Mesendoderm (in vitro differentiated cells): ENCODE data around the gene TMEM30B.
"Not testable (repeated sequence)": the region's sequence is repeated elsewhere in the genome, so short reads cannot be mapped to it uniquely, and the experiment has no call there.

ENCODE experiments used
- DNase-seq: peaks from one replicate; pipeline ENCODE4 v3.0.0; 2013
- H2AK5ac ChIP-seq: 2 replicates; pipeline ENCODE4 v1.6.1; 2013; ENCODE audit warnings: low read length, inconsistent platforms
- H2BK120ac ChIP-seq: 2 replicates; pipeline ENCODE4 v1.6.1; 2013; ENCODE audit warnings: low read depth, mild to moderate bottlenecking, low read length, moderate library complexity, mixed read lengths
- H2BK15ac ChIP-seq: replicated peaks from 2 replicates; pipeline ENCODE4 v1.6.1; 2013; ENCODE audit warnings: low read depth, mild to moderate bottlenecking, moderate library complexity
- H2BK5ac ChIP-seq: 2 replicates; pipeline ENCODE4 v1.6.1; 2013; ENCODE audit warnings: low read length, inconsistent platforms
- H3K18ac ChIP-seq: 2 replicates; pipeline ENCODE4 v1.6.1; 2013; ENCODE audit warnings: mild to moderate bottlenecking, low read length, mixed read lengths
- H3K23ac ChIP-seq: one replicate; pipeline ENCODE4 v1.6.1; 2013; ENCODE audit warnings: low read length
- H3K27ac ChIP-seq: 2 replicates; pipeline ENCODE4 v1.5.1; 2013; ENCODE audit warnings: low read depth, mild to moderate bottlenecking, inconsistent platforms, low read length, moderate library complexity
- H3K27me3 ChIP-seq: 2 replicates; pipeline ENCODE4 v1.6.1; 2013; ENCODE audit warnings: low read length, control low read depth, mild to moderate bottlenecking, inconsistent platforms; ENCODE audit not compliant: insufficient read depth, poor library complexity
- H3K36me3 ChIP-seq: 2 replicates; pipeline ENCODE4 v1.6.1; 2013; ENCODE audit warnings: low read length, inconsistent platforms; ENCODE audit not compliant: control insufficient read depth, insufficient read depth
- H3K4ac ChIP-seq: one replicate; pipeline ENCODE4 v1.6.1; 2013; ENCODE audit warnings: low read depth, mild to moderate bottlenecking, low read length, moderate library complexity
- H3K4me1 ChIP-seq: 2 replicates; pipeline ENCODE4 v1.6.1; 2013; ENCODE audit warnings: low read depth, low read length, inconsistent platforms; ENCODE audit not compliant: control insufficient read depth
- H3K4me2 ChIP-seq: 2 replicates; pipeline ENCODE4 v1.6.1; 2013; ENCODE audit warnings: low read length
- H3K4me3 ChIP-seq: 2 replicates; pipeline ENCODE4 v1.5.1; 2013; ENCODE audit warnings: mild to moderate bottlenecking, low read length
- H3K56ac ChIP-seq: one replicate; pipeline ENCODE4 v1.6.1; 2013; ENCODE audit warnings: low read length
- H3K79me1 ChIP-seq: 2 replicates; pipeline ENCODE4 v1.6.1; 2013; ENCODE audit warnings: low read length, inconsistent platforms
- H3K79me2 ChIP-seq: 2 replicates; pipeline ENCODE4 v1.6.1; 2013; ENCODE audit warnings: mild to moderate bottlenecking, low read length; ENCODE audit not compliant: control insufficient read depth, insufficient read depth
- H3K9ac ChIP-seq: 2 replicates; pipeline ENCODE4 v1.6.1; 2013; ENCODE audit warnings: low read length, inconsistent platforms
- H4K5ac ChIP-seq: one replicate; pipeline ENCODE4 v1.6.1; 2013; ENCODE audit warnings: low read length
- H4K8ac ChIP-seq: one replicate; pipeline ENCODE4 v1.6.1; 2013; ENCODE audit warnings: low read depth, mild to moderate bottlenecking, control low read depth, low read length, moderate library complexity
- WGBS: extraction: QIAGEN DNeasy Blood & Tissue Kit; methylation state at CpG from one replicate; pipeline ENCODE4 v1.1.7; 2013; ENCODE audit warnings: low lambda C conversion rate, missing lambda C conversion rate; ENCODE audit not compliant: insufficient coverage; ENCODE audit errors: extremely low coverage; 5-methylcytosine and 5-hydroxymethylcytosine counted together

The TMEM30B gene

DNA sequence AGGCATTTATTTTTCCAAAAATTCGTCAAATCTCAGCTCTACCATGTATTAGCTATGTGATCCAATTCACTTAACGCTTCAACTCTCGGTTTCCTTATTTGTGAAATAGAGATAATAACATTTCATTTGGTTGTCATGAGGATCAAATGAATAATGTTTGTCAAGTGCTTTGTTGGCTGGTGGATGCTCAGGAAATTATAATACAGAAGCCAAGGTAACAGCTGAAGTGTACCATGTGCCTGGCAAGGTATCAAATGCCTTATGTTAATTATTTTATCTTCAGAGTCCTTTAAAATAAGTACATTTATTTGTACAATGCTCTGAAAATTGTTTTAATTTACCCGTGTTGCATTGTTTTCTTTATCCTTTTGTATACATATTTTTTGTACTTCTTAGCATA lies 34.2 kb upstream of the TMEM30B start:
- no peaks in the 10 kb centered on the region for H3K36me3 ChIP-seq
- no peaks in the 10 kb centered on the region for H3K4me1 ChIP-seq
- H2AK5ac ChIP-seq: no peak overlapping the region
- H3K79me2 ChIP-seq: no peaks in the 10 kb centered on the region
- H3K27me3 ChIP-seq: no peaks in the 10 kb centered on the region
- DNase-seq: no peak
- no peak overlapping the region for H3K18ac ChIP-seq
- no peak overlapping the region for H2BK5ac ChIP-seq
- no CpG with 5 or more reads among the region's 4 CpGs for WGBS
- H3K27ac ChIP-seq: no peak overlapping the region
- H3K9ac ChIP-seq: no peak overlapping the region
- H3K56ac ChIP-seq: no peak overlapping the region
- H3K4me3 ChIP-seq: no peak overlapping the region
- H2BK120ac ChIP-seq: no peak overlapping the region
- H2BK15ac ChIP-seq: no peak overlapping the region
- H4K8ac ChIP-seq: no peak overlapping the region
- H3K79me1 ChIP-seq: no peaks in the 10 kb centered on the region
- no peak overlapping the region for H3K23ac ChIP-seq
- H3K4me2 ChIP-seq: no peak overlapping the region
- H3K4ac ChIP-seq: no peak overlapping the region
- no peak overlapping the region for H4K5ac ChIP-seq

DNA sequence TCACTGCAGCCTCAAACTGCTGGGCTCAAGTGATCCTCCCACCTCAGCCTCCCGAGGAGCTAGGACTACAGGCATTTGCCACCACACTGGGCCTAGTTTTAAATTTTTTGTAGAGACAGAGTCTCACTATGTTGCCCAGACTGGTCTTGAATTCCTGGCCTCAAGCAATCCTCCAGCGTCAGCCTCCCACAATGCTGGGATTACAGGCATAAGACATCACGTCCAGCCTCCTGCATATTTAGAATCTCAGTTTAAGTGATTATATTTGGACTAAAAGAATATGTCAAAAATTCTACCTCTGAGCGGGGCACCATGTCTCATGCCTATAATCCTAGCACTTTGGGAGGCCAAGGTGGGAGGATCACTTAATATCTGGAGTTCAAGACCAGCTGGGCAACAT lies 27.6 kb upstream of the TMEM30B start:
- not testable (repeated sequence) for H3K4ac ChIP-seq, H3K23ac ChIP-seq, H3K27ac ChIP-seq, H3K4me3 ChIP-seq, H2BK15ac ChIP-seq, H3K27me3 ChIP-seq, H2AK5ac ChIP-seq, H4K8ac ChIP-seq, H3K9ac ChIP-seq, H3K36me3 ChIP-seq, H3K18ac ChIP-seq, H2BK5ac ChIP-seq, H3K4me1 ChIP-seq, H4K5ac ChIP-seq, H3K56ac ChIP-seq, H3K79me2 ChIP-seq, H3K4me2 ChIP-seq, H2BK120ac ChIP-seq, H3K79me1 ChIP-seq, DNase-seq
- no CpG with 5 or more reads among the region's 4 CpGs for WGBS

DNA sequence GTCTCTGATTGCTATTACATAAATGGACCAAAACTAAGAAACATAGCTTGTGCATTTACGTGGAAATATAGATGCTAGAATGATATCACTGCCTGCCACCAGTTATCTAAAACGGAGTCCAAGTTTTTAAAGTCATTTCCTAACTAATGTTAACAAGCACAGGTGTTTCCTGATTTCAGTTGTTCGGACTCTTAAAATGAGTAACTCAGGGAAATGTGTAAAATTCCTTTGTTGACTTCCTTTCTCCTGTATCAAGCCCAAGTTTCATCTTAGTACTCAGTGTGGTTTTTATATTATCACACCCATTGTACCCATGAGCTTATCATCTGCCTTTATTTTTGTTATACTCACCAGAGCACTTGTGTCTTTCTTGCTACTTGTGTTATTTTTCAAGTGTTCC lies 27.1 kb upstream of the TMEM30B start:
- no peak overlapping the region for H4K5ac ChIP-seq
- H3K27ac ChIP-seq: no peak overlapping the region
- no peak overlapping the region for H2BK5ac ChIP-seq
- H3K79me2 ChIP-seq: no peaks in the 10 kb centered on the region
- H3K9ac ChIP-seq: no peak overlapping the region
- H2BK15ac ChIP-seq: no peak overlapping the region
- no peak overlapping the region for H3K23ac ChIP-seq
- H3K4ac ChIP-seq: no peak overlapping the region
- no peaks in the 10 kb centered on the region for H3K27me3 ChIP-seq
- H4K8ac ChIP-seq: no peak overlapping the region
- no peaks in the 10 kb centered on the region for H3K36me3 ChIP-seq
- no peak overlapping the region for H2AK5ac ChIP-seq
- DNase-seq: no peak
- no peak overlapping the region for H3K18ac ChIP-seq
- H3K56ac ChIP-seq: no peak overlapping the region
- no peak overlapping the region for H3K4me3 ChIP-seq
- no CpG with 5 or more reads among the region's 3 CpGs for WGBS
- no peak overlapping the region for H3K4me2 ChIP-seq
- H3K4me1 ChIP-seq: no peaks in the 10 kb centered on the region
- no peaks in the 10 kb centered on the region for H3K79me1 ChIP-seq
- H2BK120ac ChIP-seq: no peak overlapping the region

DNA sequence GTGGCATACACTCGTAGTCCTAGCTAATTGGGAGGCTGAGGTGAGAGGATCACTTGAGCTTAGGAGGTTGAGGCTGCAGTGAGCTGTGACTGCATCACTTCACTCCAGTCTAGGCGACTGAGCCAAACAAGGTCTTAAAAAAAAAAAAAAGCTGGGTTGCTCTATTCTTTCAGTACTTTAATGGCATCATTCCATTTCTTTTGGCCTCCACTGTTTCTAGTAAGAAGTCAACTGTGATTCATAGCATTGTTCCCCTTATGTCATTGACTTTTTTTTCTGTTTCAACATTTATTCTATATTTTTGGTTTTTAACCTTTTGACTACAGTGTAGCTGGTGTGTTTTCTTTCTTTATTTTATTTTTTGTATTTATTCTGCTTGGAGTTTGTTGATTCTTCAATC lies 23.6 kb upstream of the TMEM30B start:
- Histone ChIP-seq H3K4me3 (no peak overlapping the region), H3K56ac (no peak overlapping the region), H3K36me3 (no peaks in the 10 kb centered on the region), H3K4me2 (no peak overlapping the region), H4K5ac (no peak overlapping the region), H2BK5ac (no peak overlapping the region), H3K79me2 (no peaks in the 10 kb centered on the region), H3K9ac (no peak overlapping the region), H4K8ac (no peak overlapping the region), H3K23ac (no peak overlapping the region), H2BK15ac (no peak overlapping the region), H2BK120ac (no peak overlapping the region), H3K27me3 (no peaks in the 10 kb centered on the region), H2AK5ac (no peak overlapping the region), H3K4me1 (no peaks in the 10 kb centered on the region), H3K27ac (no peak overlapping the region), H3K4ac (no peak overlapping the region), H3K79me1 (no peaks in the 10 kb centered on the region), H3K18ac (no peak overlapping the region)
- WGBS: no CpG with 5 or more reads among the region's 2 CpGs
- DNase-seq: no peak

DNA sequence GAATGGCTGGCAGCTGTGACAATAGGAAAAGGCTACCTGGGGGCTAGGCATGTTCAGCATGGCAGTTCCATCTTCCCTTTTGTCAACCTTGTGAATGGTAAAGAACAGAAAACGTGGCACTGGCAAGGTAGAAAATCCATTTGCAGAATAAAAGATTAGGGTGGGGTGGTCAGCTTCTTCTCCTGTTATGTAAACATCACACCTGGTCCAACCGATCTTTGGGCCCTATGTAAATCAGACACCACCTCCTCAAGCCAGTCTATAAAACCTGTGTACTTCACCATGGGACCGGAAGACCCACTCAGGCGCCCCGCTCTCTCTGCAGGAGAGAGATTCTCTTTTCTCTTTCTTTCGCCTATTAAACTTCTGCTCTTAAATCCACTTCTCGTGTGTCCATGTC lies 19.6 kb upstream of the TMEM30B start:
- Histone ChIP-seq H2BK5ac (no peak overlapping the region), H3K4me3 (no peak overlapping the region), H4K8ac (no peak overlapping the region), H2BK120ac (no peak overlapping the region), H3K79me2 (no peaks in the 10 kb centered on the region), H4K5ac (no peak overlapping the region), H3K27me3 (no peaks in the 10 kb centered on the region), H3K79me1 (no peaks in the 10 kb centered on the region), H3K27ac (no peak overlapping the region), H3K4ac (no peak overlapping the region), H3K4me2 (no peak overlapping the region), H2BK15ac (no peak overlapping the region), H3K56ac (no peak overlapping the region), H3K23ac (no peak overlapping the region), H3K18ac (no peak overlapping the region), H3K9ac (no peak overlapping the region), H3K36me3 (no peaks in the 10 kb centered on the region), H2AK5ac (no peak overlapping the region), H3K4me1 (peaks cover 2% of the 10 kb centered on the region)
- no CpG with 5 or more reads among the region's 7 CpGs for WGBS
- DNase-seq: no peak

DNA sequence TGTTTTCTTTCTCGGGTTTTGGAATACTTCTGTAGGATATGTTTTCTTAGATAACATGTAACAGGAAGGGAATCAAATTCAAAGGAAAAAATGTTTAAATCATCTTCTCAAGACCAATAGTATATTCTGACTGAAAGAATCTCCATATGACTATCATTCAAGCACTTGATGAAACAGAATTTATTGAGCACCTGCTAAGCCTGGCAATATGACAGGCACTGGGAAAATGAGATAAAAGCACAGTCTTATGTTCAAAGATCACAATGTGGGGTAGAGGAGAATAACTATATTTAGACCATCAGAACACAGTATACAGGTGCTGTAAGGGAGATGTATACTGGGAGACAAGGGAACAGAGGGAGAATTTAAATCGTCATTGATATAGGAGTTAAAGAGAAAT lies 19.1 kb upstream of the TMEM30B start:
- no peak overlapping the region for H3K23ac ChIP-seq
- DNase-seq: no peak
- WGBS: no CpG with 5 or more reads among the region's 2 CpGs
- H4K5ac ChIP-seq: no peak overlapping the region
- no peak overlapping the region for H3K4ac ChIP-seq
- no peak overlapping the region for H2BK5ac ChIP-seq
- H3K4me2 ChIP-seq: no peak overlapping the region
- peak overlapping the region; percentile 73 for H2BK120ac ChIP-seq
- no peaks in the 10 kb centered on the region for H3K79me2 ChIP-seq
- no peak overlapping the region for H2BK15ac ChIP-seq
- H3K27me3 ChIP-seq: no peaks in the 10 kb centered on the region
- no peak overlapping the region for H3K18ac ChIP-seq
- no peak overlapping the region for H3K4me3 ChIP-seq
- H3K36me3 ChIP-seq: no peaks in the 10 kb centered on the region
- no peak overlapping the region for H3K56ac ChIP-seq
- H4K8ac ChIP-seq: no peak overlapping the region
- H3K27ac ChIP-seq: no peak overlapping the region
- H3K4me1 ChIP-seq: peaks cover 2% of the 10 kb centered on the region
- H3K79me1 ChIP-seq: no peaks in the 10 kb centered on the region
- no peak overlapping the region for H2AK5ac ChIP-seq
- no peak overlapping the region for H3K9ac ChIP-seq
